Dermis microvascular lymphatic vessel endothelial cell (primary cell): ENCODE measurements around the gene HIC1. TPM values are rescaled to one million over a fixed set of nuclear protein-coding genes. Genes with fewer than 3 reads are reported as not detected.

Source experiments
- DNase-seq, 2 donors: peaks; one replicate each; pipeline versions ENCODE4 v3.0.0 to v3.0.0-alpha.2; 2010; ENCODE audit warnings: low read depth in 2 of 2
- total RNA-seq: library from RNA; depleted of rRNA; stranded (reverse); fragments of >200 nt; gene quantifications from 2 replicates; pipeline ENCODE4 v1.2.1, GENCODE V29; 2014

HIC1 gene
- total RNA-seq, 1 donor from 2014 or later, result 37.4 TPM

DNA sequence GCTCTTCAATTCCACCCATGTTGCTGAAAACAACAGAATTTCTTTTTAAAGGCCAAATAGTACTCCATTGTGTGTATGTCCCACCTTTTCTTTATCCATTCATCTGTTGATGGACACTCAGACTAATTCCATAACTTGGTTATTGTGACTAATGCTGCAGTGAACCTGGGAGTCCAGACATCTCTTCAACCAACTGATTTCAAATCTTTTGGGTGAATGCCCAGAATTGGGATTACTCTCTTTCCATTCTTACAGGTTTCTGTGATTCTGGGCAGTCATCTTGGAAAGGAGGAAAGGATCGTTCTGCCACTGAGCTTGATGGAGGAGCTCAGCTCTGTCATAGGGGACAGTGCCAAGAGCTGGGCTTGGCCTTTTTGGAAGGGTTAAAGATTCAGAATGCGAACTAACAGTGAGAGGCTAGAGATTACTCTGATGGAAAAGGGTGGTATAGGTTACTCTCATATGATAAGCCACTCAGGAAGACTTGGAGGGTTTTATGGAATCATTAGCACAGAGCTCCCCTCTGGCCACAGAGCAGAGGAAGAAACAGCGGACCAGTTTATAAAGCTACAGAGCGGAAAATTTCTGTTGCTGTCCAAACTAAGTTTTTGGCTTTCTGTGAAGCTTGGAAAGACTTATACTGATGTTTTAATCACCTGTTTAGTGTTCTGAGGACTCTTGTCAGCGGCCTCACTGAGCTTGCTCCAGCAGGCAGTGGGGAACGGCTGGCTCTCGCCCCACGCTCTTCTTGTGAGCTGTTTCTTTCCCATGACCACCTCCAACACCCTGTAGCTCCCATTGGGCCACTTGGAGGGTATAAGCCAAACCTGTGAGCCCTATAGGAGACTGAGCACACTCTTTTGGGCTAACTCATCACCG lies 48.3 kb downstream of the HIC1 start:
- peak in 1 of 2 donors; percentile 20 for DNase-seq

- DNase-seq, result no peak
These were observed 50.8 kb downstream of the HIC1 start for GRCh38 chr17:2105663-2106062.

- DNase-seq, result peak in 1 of 2 donors; percentile 47
These were observed 51.5 kb downstream of the HIC1 start for GRCh38 chr17:2106308-2106955.

GRCh38 chr17:2107050-2107449 lies 52.1 kb downstream of the HIC1 start:
- DNase-seq, result no peak

DNA sequence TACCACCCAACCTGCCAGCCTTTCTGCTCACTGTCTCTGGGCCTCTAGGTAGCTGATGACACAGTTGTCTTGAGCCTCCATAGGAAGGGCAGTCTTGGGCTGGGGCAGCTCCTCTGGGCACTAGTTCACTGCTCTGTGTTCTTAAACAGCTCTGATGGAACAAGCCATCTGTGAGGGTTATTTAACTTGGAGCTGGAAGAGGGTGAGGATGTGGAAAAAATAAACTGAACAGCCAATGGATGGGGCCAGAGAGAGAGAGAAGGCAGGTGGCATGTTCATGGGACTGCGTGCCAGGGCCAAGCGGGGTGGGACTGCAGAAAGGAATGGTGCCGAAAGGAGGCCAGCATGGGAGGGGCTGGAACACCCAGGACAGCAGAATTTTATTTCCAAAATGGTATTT lies 52.6 kb downstream of the HIC1 start:
- DNase-seq, result no peak

- DNase-seq, result no peak
These were observed 53.3 kb downstream of the HIC1 start for GRCh38 chr17:2108170-2108569.

- DNase-seq, result no peak
These were observed 55.5 kb downstream of the HIC1 start for GRCh38 chr17:2110436-2110835.

DNA sequence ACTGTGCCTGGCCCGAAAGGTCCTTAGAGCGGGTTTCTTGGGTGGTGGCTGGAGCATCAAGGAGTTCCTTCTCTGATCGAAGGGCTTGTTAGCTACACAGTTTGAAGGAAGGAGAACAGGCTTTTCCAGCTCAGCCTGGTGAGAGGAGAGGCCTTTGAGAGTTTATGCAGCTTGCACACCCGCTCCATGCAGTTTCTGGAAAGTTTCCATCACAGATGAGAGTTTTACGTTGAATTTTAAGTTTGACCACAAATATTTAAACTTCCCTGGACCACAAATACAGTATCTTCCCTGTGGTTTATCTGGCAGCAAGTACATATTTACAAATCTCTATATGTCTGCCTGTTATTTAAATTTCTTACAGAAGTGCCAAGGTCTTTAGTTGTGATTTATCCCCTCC lies 56.8 kb downstream of the HIC1 start:
- no peak for DNase-seq

Other genes starting within 250 kb of the HIC1 start
- 6.8 and 12.1 TPM in 2 replicates for gene SMYD4, start 225.2 kb upstream of the HIC1 start, total RNA-seq
- 26.6 and 31.1 TPM in 2 replicates for gene RPA1, start 225.1 kb upstream of the HIC1 start, total RNA-seq
- gene RTN4RL1, start 29.8 kb upstream of the HIC1 start, total RNA-seq, result 0.25 and 0.26 TPM in 2 replicates
- 9.9 and 13.5 TPM in 2 replicates for gene DPH1, start 24.9 kb upstream of the HIC1 start, total RNA-seq
- 52.1 and 55.8 TPM in 2 replicates for gene OVCA2, start 13.1 kb upstream of the HIC1 start, total RNA-seq
- gene SMG6, start 248.7 kb downstream of the HIC1 start, total RNA-seq, result 26.3 and 42.7 TPM in 2 replicates
- 10.9 and 11.6 TPM in 2 replicates for gene SRR, start 248.8 kb downstream of the HIC1 start, total RNA-seq